Loucy (cell line): ENCODE data around the gene PTHLH.

ENCODE experiments used
- EZH2phosphoT487 ChIP-seq: fragments of 200-600 bp; IDR thresholded peaks from 2 replicates; pipeline ENCODE4 v1.6.1; 2018; ENCODE audit warnings: antibody characterized with exemption, mild to moderate bottlenecking, moderate library complexity, borderline replicate concordance
- TF ChIP-seq, protein P1 (sequence below): fragments of 200-600 bp; sonication (generic); conservative IDR thresholded peaks from 2 replicates; pipeline ENCODE4 v1.5.1; 2014; ENCODE audit warnings: mild to moderate bottlenecking, antibody characterized with exemption, low read length

DNA sequence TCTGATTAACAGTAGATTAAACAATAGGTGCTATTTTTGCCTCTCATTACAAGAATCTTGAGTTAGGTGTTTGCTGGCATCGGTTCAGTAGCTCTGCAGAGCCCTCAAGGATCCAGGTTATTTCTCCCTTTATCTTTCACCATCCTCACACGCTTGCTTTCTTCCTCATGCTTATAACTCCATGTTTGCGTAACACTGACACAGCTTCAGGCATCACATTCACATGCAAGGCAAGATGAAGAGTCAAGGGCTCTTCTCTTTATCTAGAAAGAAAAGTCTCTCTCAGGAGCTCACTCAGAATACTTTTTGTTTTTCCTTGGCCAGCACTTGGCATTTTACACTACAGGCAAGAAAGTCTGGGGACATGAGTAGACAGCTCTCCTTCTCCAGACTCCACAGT is 24.2 kb upstream of the PTHLH start:
- TF ChIP-seq, protein P1, sequence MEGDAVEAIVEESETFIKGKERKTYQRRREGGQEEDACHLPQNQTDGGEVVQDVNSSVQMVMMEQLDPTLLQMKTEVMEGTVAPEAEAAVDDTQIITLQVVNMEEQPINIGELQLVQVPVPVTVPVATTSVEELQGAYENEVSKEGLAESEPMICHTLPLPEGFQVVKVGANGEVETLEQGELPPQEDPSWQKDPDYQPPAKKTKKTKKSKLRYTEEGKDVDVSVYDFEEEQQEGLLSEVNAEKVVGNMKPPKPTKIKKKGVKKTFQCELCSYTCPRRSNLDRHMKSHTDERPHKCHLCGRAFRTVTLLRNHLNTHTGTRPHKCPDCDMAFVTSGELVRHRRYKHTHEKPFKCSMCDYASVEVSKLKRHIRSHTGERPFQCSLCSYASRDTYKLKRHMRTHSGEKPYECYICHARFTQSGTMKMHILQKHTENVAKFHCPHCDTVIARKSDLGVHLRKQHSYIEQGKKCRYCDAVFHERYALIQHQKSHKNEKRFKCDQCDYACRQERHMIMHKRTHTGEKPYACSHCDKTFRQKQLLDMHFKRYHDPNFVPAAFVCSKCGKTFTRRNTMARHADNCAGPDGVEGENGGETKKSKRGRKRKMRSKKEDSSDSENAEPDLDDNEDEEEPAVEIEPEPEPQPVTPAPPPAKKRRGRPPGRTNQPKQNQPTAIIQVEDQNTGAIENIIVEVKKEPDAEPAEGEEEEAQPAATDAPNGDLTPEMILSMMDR: no peak
- no peak for TF ChIP-seq EZH2phosphoT487
